ENCODE measurements around the gene SIAH1.
A peak's percentile ranks its signal among the peaks of the same experiment; 100 is the strongest.

The SIAH1 gene

GRCh38 chr16:48366165-48367093 lies 18.8 kb downstream of the SIAH1 start:
- DNase-seq: peak; percentile 69

- peak; percentile 90 for DNase-seq
Measured at GRCh38 chr16:48365601-48366164, 19.5 kb downstream of the SIAH1 start.

- DNase-seq: no peak
Measured at GRCh38 chr16:48365025-48365600, 20.1 kb downstream of the SIAH1 start.

GRCh38 chr16:48361540-48362144 lies 23.6 kb downstream of the SIAH1 start:
- DNase-seq: no peak

GRCh38 chr16:48361012-48361411 lies 24.2 kb downstream of the SIAH1 start:
- no peak for DNase-seq

GRCh38 chr16:48359983-48360382 lies 25.2 kb downstream of the SIAH1 start:
- no peak for DNase-seq

- DNase-seq: no peak
Measured at GRCh38 chr16:48358419-48358818, 26.8 kb downstream of the SIAH1 start.

GRCh38 chr16:48356633-48357376 lies 28.4 kb downstream of the SIAH1 start:
- no peak for DNase-seq

- no peak for DNase-seq
Measured at GRCh38 chr16:48354877-48355855, 30.0 kb downstream of the SIAH1 start.

- DNase-seq: peak; percentile 37
Measured at GRCh38 chr16:48354385-48354784, 30.8 kb downstream of the SIAH1 start.

- peak; percentile 75 for DNase-seq
Measured at GRCh38 chr16:48353565-48354163, 31.5 kb downstream of the SIAH1 start.

- DNase-seq: no peak
Measured at GRCh38 chr16:48352648-48353390, 32.4 kb downstream of the SIAH1 start.

GRCh38 chr16:48350736-48351135 lies 34.5 kb downstream of the SIAH1 start:
- DNase-seq: peak; percentile 51

GRCh38 chr16:48347980-48348379 lies 37.2 kb downstream of the SIAH1 start:
- DNase-seq: no peak

- no peak for DNase-seq
Measured at GRCh38 chr16:48347191-48347865, 37.9 kb downstream of the SIAH1 start.

- DNase-seq: no peak
Measured at GRCh38 chr16:48342591-48342990, 42.6 kb downstream of the SIAH1 start.

- no peak for DNase-seq
Measured at GRCh38 chr16:48340054-48340453, 45.2 kb downstream of the SIAH1 start.

- DNase-seq: no peak
Measured at GRCh38 chr16:48335961-48336360, 49.3 kb downstream of the SIAH1 start.

GRCh38 chr16:48334325-48334724 lies 50.9 kb downstream of the SIAH1 start:
- DNase-seq: no peak

GRCh38 chr16:48332978-48333377 lies 52.2 kb downstream of the SIAH1 start:
- no peak for DNase-seq
